ENCODE results near the gene ACTBL2. TPM values are rescaled to one million over a fixed set of nuclear protein-coding genes. Genes with fewer than 3 reads are reported as not detected.
"Not testable (repeated sequence)": the region's sequence is repeated elsewhere in the genome, so short reads cannot be mapped to it uniquely, and the experiment has no call there.

ACTBL2 gene
- polyA plus RNA-seq, 4 donors: not detected

DNA sequence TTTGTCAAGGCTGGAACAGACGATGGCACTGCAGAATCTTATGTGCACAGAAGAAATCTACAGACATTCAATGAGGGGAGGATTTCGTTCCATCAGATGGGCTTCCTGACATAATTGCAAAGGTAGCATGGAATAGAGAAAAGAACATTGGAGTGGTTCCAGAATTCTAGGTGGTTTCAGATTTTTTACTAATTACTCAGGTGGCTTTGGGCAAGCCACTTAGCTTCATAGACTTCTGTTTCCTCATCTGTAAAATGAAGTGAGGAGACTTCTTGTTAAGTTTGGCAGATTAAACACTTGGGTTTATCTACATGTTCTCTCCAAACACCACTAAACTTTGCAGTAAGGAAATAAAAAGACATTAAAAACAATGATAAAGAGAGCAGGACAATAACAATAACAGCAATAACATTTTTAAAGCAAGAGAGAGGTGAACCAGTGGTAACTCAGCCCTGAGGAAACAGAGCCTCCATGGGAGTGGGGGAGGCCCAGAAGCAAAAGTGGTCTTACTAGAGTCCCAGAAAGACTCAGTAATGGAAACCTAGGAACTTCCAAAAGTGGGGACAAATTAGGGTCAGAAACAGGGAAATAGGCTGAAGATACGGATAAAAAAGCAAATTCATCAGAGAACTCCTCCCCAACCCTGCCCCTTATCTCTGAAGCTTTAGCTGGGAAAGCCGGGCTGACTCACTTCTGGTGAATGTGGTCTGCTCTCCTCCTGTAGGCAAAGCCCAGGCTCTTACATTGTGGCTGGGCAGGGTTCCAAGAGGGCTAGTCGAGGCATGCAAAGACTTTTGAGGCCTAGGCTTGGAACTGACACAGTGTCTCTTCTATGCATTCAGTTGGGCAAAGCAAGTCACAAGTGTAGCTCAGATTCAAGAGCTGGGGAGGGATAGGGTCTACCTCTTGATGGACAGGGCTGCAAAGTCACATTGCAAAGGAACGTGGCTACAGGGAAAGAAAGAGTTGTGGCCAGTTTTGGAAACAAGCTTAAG lies 11.8 kb upstream of the ACTBL2 start:
- no peak for DNase-seq (ENCODE audit: low read depth in 4 of 4, low spot score in 2 of 4)

DNA sequence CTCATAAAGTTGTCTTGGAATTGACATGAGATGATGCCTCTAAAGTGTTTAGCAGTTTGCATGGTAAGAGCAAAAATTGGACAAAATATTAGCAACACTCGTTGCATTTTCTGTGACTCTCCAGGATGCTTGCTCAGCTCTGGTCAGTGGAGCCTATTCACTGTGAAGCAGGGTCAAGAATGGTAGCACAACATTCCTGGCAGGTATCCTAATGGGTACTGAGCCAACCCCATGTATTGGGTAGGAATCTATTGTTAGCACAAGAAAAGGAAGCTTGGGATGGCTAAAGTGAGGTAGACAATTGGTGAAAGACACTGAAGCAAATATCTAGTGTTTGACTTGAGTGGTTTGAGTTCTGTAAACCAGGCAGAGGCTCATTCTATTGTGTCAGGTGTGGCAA lies 10.4 kb upstream of the ACTBL2 start:
- DNase-seq (ENCODE audit: low read depth in 4 of 4, low spot score in 2 of 4): no peak

- DNase-seq (ENCODE audit: low read depth in 4 of 4, low spot score in 2 of 4): no peak
Observed at GRCh38 chr5:57492632-57493031, 10.0 kb upstream of the ACTBL2 start.

DNA sequence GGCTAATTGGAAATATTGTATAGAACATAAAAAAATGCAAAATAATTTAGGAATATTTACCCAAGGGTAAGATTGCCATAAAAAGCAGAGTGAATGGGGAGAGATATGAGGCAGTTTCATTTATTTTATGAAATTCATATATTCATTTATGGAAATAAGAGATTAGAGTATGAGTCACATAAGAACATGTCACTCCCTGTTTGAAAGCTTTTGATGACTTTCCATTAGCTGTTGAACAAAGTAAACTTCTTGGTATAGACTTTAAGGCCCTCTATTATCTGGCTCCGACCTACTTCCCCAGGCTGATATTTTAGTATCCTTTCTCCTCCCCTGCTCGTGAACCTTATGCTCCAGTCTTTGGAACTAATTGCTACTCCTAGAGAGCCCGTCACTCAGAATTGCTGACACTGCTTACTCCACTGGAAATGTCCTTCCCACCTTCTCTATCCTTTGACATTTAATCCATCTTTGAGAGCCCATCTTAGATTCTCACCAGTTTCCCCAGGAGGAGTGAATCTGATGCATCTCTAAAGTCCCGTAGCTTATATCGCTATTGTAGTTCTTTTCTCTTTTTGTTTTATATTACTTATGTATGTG lies 8.9 kb upstream of the ACTBL2 start:
- no peak for DNase-seq (ENCODE audit: low read depth in 4 of 4, low spot score in 2 of 4)

DNA sequence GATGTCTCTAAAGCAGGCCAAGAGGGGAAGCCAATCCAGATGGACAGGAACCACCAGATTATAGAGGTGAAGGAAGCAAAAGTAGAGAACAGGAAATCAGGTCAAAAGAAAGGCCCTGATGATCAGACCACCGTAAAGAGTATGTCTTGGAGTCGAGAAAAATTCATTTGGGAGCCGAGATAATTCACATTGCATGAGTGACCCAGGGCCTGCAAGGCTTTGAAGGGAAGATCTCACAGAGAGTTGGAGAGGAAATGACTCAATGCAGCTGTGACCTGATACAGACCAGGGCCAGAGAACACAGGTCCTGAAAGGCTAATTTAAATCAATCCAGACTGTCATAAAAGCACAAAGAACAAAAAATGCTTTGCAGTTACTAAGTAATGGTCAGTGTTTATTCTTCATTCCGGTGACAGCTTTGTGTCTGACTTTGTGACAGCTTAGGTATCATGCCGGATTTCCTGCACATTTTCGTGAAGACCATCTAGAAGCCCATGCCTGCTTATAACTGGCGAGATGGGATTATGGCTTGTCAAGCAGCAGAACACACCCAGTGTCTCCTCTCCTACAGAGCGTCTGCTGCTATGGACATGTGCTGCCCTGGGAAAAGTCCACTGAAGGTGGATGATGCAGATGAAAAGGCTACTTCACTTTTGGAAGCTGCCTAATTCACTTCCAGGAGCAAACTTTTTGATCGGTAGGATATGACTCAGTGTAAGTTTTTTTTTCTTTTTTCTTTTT lies 5.8 kb upstream of the ACTBL2 start:
- DNase-seq (ENCODE audit: low read depth in 4 of 4, low spot score in 2 of 4): no peak

DNA sequence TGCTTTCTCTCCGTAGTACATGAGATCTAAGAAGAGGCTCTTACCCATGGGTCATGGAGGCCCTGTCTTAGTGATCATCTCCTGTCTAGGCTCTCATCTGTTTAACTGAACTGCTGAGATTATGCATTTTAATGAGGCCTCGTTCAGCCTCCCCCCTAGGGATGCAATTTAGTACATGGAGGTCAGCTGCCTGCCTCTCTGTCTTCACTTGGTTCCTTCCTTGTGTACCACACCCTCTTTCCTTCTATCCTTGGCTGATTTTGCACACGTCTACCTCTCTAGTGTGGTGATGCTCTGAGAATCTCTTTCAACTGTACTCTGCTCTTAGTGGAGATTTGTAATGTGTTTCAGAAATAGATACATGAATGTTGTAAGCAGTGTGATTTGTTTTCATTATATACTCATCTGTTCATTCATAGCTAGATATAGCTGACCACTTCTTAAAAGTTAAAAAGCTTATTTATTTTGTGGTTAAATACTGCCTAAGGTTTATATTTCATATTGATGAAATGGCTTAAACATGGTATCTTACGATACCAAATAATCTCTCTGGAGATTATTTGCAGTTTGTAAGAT lies 3.5 kb upstream of the ACTBL2 start:
- no peak for DNase-seq (ENCODE audit: low read depth in 4 of 4, low spot score in 2 of 4)

- DNase-seq (ENCODE audit: low read depth in 4 of 4, low spot score in 2 of 4): no peak
Observed at GRCh38 chr5:57478826-57479225, 3.8 kb downstream of the ACTBL2 start.

DNA sequence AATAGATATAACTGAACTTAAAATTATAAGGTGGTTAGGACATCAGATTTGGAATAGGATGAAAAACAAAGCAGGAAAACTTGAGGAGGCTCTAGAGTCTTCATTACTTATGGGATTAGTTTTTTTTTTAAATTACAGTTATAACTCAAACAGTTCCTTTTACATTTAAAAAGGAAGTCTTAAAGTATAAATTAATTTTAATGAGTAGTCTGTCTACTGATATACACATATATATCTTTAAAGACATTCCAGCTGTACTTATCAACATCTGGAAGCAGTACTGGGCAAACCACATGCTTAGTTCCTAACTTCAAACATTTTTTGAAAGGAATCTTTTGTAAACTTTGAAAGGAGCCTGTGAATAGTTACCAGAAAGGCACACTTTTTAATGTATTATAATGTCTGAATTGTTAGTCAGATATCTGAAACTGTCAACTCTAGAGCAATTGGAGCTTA lies 6.0 kb downstream of the ACTBL2 start:
- DNase-seq (ENCODE audit: low read depth in 4 of 4, low spot score in 2 of 4): no peak

DNA sequence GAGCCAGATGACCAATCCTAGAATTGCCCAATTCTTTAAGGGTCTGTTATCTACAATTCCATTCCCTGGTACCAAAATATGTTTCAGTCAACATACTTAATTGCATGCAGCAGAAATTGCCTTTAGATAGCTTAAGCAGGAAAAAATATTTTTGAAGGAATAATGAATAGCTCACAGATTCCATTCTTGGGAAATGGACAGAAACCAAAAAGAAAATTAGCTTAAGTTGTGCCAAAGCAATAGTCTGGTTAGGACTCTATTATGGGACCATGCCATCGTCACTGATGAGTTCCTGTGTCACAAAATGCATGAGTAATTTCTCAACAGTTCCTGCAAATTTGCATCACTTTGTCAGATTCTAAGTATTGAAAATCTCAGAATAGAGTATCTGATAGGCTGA lies 12.3 kb downstream of the ACTBL2 start:
- DNase-seq (ENCODE audit: low read depth in 4 of 4, low spot score in 2 of 4): no peak

DNA sequence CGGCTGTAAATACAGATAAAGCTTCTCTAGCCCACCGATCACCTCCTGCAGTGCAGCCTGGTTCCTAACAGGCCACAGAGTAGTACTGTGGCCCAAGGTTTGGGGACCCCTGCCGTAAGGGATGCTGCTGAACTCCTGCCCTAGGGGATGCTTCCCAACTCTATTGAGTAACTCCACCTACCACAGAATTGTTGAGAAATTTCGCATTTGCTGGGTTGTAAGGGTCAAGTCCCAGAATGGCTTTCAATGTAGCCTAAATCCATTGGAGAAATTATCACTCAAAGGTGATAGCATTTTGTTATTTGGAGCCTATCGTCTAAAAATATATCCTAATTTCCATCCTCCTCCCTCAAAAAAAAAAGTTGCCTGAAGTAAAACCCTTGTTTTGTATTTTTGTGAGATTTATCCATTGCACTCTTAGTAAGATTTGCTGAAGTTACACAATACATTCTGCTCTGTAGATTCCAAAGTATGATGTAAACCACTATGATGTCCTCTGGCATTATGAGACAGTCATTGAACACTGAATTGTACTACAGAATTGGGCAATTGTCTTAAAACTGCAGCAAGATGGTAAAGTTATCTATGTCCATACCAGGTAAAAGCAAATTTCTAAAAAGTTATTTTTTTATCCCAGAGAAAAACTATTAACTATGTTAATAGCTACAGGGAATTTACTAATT lies 14.0 kb downstream of the ACTBL2 start:
- no peak for DNase-seq (ENCODE audit: low read depth in 4 of 4, low spot score in 2 of 4)

DNA sequence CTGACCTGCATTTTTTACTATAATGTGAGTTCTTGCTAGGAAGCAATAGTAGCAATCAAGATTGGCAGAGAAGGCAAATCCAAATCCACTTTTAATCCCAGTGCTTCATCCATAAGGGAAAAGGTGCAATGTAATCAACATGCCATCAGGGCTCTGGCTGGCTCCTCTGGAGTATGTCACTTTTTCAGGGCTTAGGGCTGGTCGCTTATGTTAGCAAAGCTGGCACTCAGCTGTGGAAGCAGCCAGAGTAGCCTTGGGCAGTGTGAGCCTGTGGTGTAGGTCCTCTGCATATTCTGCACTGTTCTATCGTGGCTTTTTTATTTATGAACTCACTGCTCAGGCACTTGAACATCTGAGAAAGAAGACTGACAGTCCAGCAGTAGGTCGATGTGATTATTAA lies 16.1 kb downstream of the ACTBL2 start:
- DNase-seq (ENCODE audit: low read depth in 4 of 4, low spot score in 2 of 4): no peak

DNA sequence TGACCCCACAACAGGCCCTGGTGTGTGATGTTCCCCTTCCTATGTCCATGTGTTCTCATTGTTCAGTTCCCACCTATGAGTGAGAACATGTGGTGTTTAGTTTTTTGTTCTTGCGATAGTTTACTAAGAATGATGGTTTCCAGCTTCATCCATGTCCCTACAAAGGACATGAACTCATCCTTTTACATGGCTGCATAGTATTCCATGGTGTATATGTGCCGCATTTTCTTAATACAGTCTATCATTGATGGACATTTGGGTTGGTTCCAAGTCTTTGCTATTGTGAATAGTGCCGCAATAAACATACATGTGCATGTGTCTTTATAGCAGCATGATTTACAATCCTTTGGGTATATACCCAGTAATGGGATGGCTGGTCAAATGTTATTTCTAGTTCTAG lies 22.6 kb downstream of the ACTBL2 start:
- DNase-seq (ENCODE audit: low read depth in 4 of 4, low spot score in 2 of 4): not testable (repeated sequence)

DNA sequence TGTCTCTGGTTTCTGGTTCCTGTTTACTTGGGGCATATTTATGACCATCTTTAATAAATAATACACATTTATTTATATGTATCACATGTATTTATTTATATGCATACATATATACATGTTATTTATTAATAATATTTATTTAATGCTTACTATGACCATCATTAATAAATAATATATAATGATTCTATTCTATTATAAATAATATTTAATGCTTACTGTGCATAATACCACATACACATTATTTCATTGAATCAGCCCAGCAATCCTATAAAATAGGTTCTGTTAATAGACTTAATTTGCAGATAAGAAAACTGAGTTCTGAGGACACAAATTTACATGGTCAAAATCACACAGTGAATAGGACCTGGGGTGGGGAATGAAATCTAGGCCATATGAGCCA lies 24.2 kb downstream of the ACTBL2 start:
- DNase-seq (ENCODE audit: low read depth in 4 of 4, low spot score in 2 of 4): no peak

DNA sequence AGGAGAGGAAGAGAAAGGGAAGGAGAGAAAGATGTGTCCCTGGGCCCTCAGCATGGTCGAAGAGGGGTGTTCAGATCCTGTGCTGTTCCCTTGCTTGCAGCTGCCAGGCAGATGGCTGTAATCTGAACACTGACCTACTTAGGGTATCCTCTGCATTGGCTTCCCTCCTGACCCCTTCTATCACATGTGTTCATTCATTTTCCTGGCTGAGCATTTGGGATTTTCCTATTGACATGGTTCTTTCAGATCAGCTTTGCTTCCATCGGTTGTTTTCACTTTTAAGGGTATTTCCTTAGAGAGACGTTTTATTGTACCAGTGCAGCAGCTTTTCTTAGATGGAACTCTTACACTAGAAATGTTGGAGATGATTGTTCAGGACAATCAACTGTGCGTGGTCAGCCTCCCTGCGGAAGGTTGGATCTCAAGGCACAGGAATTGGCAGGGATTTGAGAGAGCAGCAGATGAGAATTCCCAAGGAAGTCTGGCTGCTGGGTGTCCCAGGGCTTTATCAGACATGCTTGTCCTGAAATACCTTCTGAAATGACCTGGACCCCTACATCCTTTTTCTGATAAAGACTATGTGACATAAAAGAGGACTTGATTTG lies 26.0 kb downstream of the ACTBL2 start:
- no peak for DNase-seq (ENCODE audit: low read depth in 4 of 4, low spot score in 2 of 4)

- DNase-seq (ENCODE audit: low read depth in 4 of 4, low spot score in 2 of 4): no peak
Observed at GRCh38 chr5:57455511-57456455, 26.8 kb downstream of the ACTBL2 start.

DNA sequence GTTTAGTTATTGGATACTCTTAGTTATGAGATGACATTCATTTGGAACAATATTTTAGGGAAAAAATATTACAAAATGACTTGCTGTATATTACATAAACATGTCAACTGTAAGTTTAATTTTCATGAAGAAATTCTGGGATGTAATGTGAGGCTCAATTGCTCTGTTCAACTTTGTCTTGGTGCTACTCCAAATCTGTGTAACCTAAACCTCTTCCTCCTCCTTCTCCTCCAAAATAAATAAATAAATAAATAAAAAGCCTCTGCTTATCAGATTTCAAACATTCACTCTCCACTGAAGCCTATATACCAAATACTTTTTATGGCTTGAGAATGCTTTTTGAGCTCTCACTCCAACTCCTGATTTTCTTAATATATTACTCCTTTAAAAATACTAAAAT lies 27.7 kb downstream of the ACTBL2 start:
- DNase-seq (ENCODE audit: low read depth in 4 of 4, low spot score in 2 of 4): no peak

GRCh38 chr5:57453728-57454127 lies 28.9 kb downstream of the ACTBL2 start:
- DNase-seq (ENCODE audit: low read depth in 4 of 4, low spot score in 2 of 4): no peak

- no peak for DNase-seq (ENCODE audit: low read depth in 4 of 4, low spot score in 2 of 4)
Observed at GRCh38 chr5:57452885-57453284, 29.7 kb downstream of the ACTBL2 start.
